ELF-1 (cell line): ENCODE results near the gene ARHGEF26.
A peak's percentile ranks its signal among the peaks of the same experiment; 100 is the strongest.

Experiments used
- DNase-seq: peaks from one replicate; pipeline ENCODE4 v3.0.0-alpha.2; 2016; ENCODE audit warnings: low read depth, low spot score

Gene ARHGEF26

GRCh38 chr3:154113609-154114008 lies 7.6 kb upstream of the ARHGEF26 start:
- no peak for DNase-seq

GRCh38 chr3:154115332-154115731 lies 5.9 kb upstream of the ARHGEF26 start:
- no peak for DNase-seq

GRCh38 chr3:154119951-154120350 lies 1.2 kb upstream of the ARHGEF26 start:
- no peak for DNase-seq

- peak; percentile 61 for DNase-seq
Observed at GRCh38 chr3:154121701-154122551, 736 bp downstream of the ARHGEF26 start.

- DNase-seq, result no peak
Observed at GRCh38 chr3:154122552-154122911, 1.3 kb downstream of the ARHGEF26 start.

- peak; percentile 17 for DNase-seq
Observed at GRCh38 chr3:154122912-154123559, 1.8 kb downstream of the ARHGEF26 start.

GRCh38 chr3:154123906-154124305 lies 2.7 kb downstream of the ARHGEF26 start:
- no peak for DNase-seq

GRCh38 chr3:154125378-154126030 lies 4.3 kb downstream of the ARHGEF26 start:
- no peak for DNase-seq

- DNase-seq, result no peak
Observed at GRCh38 chr3:154126651-154127050, 5.5 kb downstream of the ARHGEF26 start.

- DNase-seq, result no peak
Observed at GRCh38 chr3:154129625-154130024, 8.4 kb downstream of the ARHGEF26 start.

- no peak for DNase-seq
Observed at GRCh38 chr3:154130540-154130939, 9.3 kb downstream of the ARHGEF26 start.

- DNase-seq, result no peak
Observed at GRCh38 chr3:154131830-154132229, 10.6 kb downstream of the ARHGEF26 start.

GRCh38 chr3:154132777-154133375 lies 11.7 kb downstream of the ARHGEF26 start:
- DNase-seq, result no peak

- DNase-seq, result no peak
Observed at GRCh38 chr3:154135511-154136173, 14.5 kb downstream of the ARHGEF26 start.

- DNase-seq, result no peak
Observed at GRCh38 chr3:154137036-154137435, 15.8 kb downstream of the ARHGEF26 start.

- no peak for DNase-seq
Observed at GRCh38 chr3:154139996-154140436, 18.8 kb downstream of the ARHGEF26 start.

GRCh38 chr3:154142608-154143007 lies 21.4 kb downstream of the ARHGEF26 start:
- no peak for DNase-seq

GRCh38 chr3:154143873-154144272 lies 22.7 kb downstream of the ARHGEF26 start:
- no peak for DNase-seq

GRCh38 chr3:154144825-154145465 lies 23.8 kb downstream of the ARHGEF26 start:
- no peak for DNase-seq

GRCh38 chr3:154148541-154148940 lies 27.4 kb downstream of the ARHGEF26 start:
- no peak for DNase-seq

- DNase-seq, result no peak
Observed at GRCh38 chr3:154149286-154149685, 28.1 kb downstream of the ARHGEF26 start.
